GM23338 (cell line): Measurements from ENCODE around the gene EXO1.

Source experiments
- EZH2phosphoT487 ChIP-seq: fragments of 200-600 bp; sonication (generic); IDR thresholded peaks from one replicate; pipeline ENCODE4 v1.8.1; 2018; ENCODE audit warnings: antibody characterized with exemption; ENCODE audit not compliant: unreplicated experiment
- NANOG ChIP-seq: IDR thresholded peaks from 2 replicates; pipeline ENCODE4 v1.6.1; 2016; ENCODE audit warnings: antibody characterized with exemption, borderline replicate concordance
- POLR2AphosphoS5 ChIP-seq: IDR thresholded peaks from 2 replicates; pipeline ENCODE4 v1.6.1; 2016; ENCODE audit warnings: antibody characterized with exemption, low read depth
- TF ChIP-seq, protein P1 (sequence below), 2 experiments: fragments of 200-600 bp in 1 of 2; sonication (generic) in 1 of 2; conservative IDR thresholded peaks; 2 replicates each; pipeline versions ENCODE4 v1.5.1 to v1.6.1; 2016 to 2017; ENCODE audit warnings: antibody characterized with exemption in 2 of 2, low read depth in 2 of 2, mild to moderate bottlenecking in 2 of 2, moderate library complexity in 1 of 2
- TF ChIP-seq, protein P2 (sequence below): IDR thresholded peaks from one replicate; pipeline ENCODE4 v1.6.1; 2018; ENCODE audit warnings: antibody characterized with exemption; ENCODE audit not compliant: unreplicated experiment

DNA sequence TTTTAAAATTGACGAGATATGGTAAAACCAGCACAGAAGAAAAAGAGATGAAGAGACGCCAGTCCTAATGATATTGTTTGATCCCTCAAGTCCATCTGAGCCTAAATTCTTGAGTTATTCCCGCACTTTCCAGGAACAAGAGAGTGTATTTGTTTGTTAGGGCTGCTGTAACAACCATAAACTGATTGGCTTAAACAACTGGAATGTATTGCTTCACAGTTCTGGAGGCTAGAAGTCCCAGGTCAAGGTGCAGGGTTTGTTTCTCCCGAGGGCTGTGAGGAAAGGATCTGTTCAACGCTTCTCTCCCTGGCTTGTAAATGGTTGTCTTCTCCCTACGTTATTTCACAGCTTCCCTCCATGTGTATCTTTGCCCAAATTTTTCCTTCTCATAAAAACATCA, 7.8 kb upstream of the EXO1 start:
- TF ChIP-seq, protein P1, sequence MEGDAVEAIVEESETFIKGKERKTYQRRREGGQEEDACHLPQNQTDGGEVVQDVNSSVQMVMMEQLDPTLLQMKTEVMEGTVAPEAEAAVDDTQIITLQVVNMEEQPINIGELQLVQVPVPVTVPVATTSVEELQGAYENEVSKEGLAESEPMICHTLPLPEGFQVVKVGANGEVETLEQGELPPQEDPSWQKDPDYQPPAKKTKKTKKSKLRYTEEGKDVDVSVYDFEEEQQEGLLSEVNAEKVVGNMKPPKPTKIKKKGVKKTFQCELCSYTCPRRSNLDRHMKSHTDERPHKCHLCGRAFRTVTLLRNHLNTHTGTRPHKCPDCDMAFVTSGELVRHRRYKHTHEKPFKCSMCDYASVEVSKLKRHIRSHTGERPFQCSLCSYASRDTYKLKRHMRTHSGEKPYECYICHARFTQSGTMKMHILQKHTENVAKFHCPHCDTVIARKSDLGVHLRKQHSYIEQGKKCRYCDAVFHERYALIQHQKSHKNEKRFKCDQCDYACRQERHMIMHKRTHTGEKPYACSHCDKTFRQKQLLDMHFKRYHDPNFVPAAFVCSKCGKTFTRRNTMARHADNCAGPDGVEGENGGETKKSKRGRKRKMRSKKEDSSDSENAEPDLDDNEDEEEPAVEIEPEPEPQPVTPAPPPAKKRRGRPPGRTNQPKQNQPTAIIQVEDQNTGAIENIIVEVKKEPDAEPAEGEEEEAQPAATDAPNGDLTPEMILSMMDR (conservative IDR thresholded peaks at IDR 0.05; ENCODE audit: low read depth in 2 of 2), result no peak
- TF ChIP-seq, protein P2, sequence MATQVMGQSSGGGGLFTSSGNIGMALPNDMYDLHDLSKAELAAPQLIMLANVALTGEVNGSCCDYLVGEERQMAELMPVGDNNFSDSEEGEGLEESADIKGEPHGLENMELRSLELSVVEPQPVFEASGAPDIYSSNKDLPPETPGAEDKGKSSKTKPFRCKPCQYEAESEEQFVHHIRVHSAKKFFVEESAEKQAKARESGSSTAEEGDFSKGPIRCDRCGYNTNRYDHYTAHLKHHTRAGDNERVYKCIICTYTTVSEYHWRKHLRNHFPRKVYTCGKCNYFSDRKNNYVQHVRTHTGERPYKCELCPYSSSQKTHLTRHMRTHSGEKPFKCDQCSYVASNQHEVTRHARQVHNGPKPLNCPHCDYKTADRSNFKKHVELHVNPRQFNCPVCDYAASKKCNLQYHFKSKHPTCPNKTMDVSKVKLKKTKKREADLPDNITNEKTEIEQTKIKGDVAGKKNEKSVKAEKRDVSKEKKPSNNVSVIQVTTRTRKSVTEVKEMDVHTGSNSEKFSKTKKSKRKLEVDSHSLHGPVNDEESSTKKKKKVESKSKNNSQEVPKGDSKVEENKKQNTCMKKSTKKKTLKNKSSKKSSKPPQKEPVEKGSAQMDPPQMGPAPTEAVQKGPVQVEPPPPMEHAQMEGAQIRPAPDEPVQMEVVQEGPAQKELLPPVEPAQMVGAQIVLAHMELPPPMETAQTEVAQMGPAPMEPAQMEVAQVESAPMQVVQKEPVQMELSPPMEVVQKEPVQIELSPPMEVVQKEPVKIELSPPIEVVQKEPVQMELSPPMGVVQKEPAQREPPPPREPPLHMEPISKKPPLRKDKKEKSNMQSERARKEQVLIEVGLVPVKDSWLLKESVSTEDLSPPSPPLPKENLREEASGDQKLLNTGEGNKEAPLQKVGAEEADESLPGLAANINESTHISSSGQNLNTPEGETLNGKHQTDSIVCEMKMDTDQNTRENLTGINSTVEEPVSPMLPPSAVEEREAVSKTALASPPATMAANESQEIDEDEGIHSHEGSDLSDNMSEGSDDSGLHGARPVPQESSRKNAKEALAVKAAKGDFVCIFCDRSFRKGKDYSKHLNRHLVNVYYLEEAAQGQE, result no peak
- no peak for TF ChIP-seq POLR2AphosphoS5
- TF ChIP-seq EZH2phosphoT487, result no peak
- no peak for TF ChIP-seq NANOG
